WERI-Rb-1 (cell line): ENCODE results near the gene CTSS.
A peak's percentile ranks its signal among the peaks of the same experiment; 100 is the strongest.

Experiments
- DNase-seq: peaks from one replicate; pipeline ENCODE4 v3.0.0-alpha.2; 2020
- H3K27ac ChIP-seq: fragments of 250-450 bp; sonication (Bioruptor Pico); 2 replicates; pipeline ENCODE4 v1.5.1; 2020; ENCODE audit warnings: mild to moderate bottlenecking, moderate library complexity
- H3K27me3 ChIP-seq: fragments of 250-450 bp; sonication (Bioruptor Pico); 2 replicates; pipeline ENCODE4 v1.5.1; 2021; ENCODE audit warnings: mild to moderate bottlenecking, low read depth, moderate library complexity; ENCODE audit not compliant: insufficient read depth, severe bottlenecking
- H3K36me3 ChIP-seq: fragments of 250-450 bp; sonication (Bioruptor Pico); 2 replicates; pipeline ENCODE4 v1.5.1; 2020; ENCODE audit warnings: mild to moderate bottlenecking, moderate library complexity
- H3K4me3 ChIP-seq: 2 replicates; pipeline ENCODE4 v1.5.1; 2011; ENCODE audit warnings: low read depth, mild to moderate bottlenecking, control low read depth, low read length
- H3K9me3 ChIP-seq: fragments of 250-450 bp; sonication (Bioruptor Pico); 2 replicates; pipeline ENCODE4 v1.5.1; 2021; ENCODE audit warnings: mild to moderate bottlenecking, moderate library complexity; ENCODE audit not compliant: severe bottlenecking
- CTCF ChIP-seq: IDR thresholded peaks from 2 replicates; pipeline ENCODE4 v1.5.1; 2011; ENCODE audit warnings: low read depth, mild to moderate bottlenecking, control low read depth, inconsistent platforms, low read length

The CTSS gene

GRCh38 chr1:150708595-150708994 lies 57.0 kb downstream of the CTSS start:
- TF ChIP-seq CTCF: no peak
- Histone ChIP-seq H3K4me3 (no peak overlapping the region), H3K27ac (no peak overlapping the region), H3K36me3 (no peaks in the 10 kb centered on the region), H3K9me3 (no peaks in the 10 kb centered on the region), H3K27me3 (no peaks in the 10 kb centered on the region)
- no peak for DNase-seq

- Histone ChIP-seq H3K36me3 (no peaks in the 10 kb centered on the region), H3K9me3 (no peaks in the 10 kb centered on the region), H3K4me3 (no peak overlapping the region), H3K27ac (no peak overlapping the region), H3K27me3 (no peaks in the 10 kb centered on the region)
- TF ChIP-seq CTCF: no peak
- DNase-seq: no peak
Observed at GRCh38 chr1:150706091-150706490, 59.5 kb downstream of the CTSS start.

GRCh38 chr1:150703427-150703826 lies 62.2 kb downstream of the CTSS start:
- DNase-seq: no peak
- H3K4me3 ChIP-seq: no peak overlapping the region
- no peaks in the 10 kb centered on the region for H3K27me3 ChIP-seq
- H3K27ac ChIP-seq: no peak overlapping the region
- H3K36me3 ChIP-seq: no peaks in the 10 kb centered on the region
- H3K9me3 ChIP-seq: no peaks in the 10 kb centered on the region
- no peak for TF ChIP-seq CTCF

- H3K27me3 ChIP-seq: no peaks in the 10 kb centered on the region
- DNase-seq: peak; percentile 100
- TF ChIP-seq CTCF: peak; percentile 38; the same call in 1 of the 2 replicates
- peaks cover 25% of the 10 kb centered on the region for H3K36me3 ChIP-seq
- peak within 1 kb of the TSS; percentile 68 for H3K27ac ChIP-seq
- no peaks in the 10 kb centered on the region for H3K9me3 ChIP-seq
- peak within 1 kb of the TSS; percentile 63 for H3K4me3 ChIP-seq
Observed at GRCh38 chr1:150696995-150697927, 68.3 kb downstream of the CTSS start, which contains the start of gene GOLPH3L. TSS of gene GOLPH3L (minus strand) at chr1:150697154. CDS start at chr1:150694838, 2,316 bp downstream.

GRCh38 chr1:150696590-150696989 lies 69.0 kb downstream of the CTSS start:
- Histone ChIP-seq H3K27ac (peak overlapping the region; percentile 68), H3K9me3 (no peaks in the 10 kb centered on the region), H3K36me3 (peaks cover 32% of the 10 kb centered on the region), H3K4me3 (peak overlapping the region; percentile 63), H3K27me3 (no peaks in the 10 kb centered on the region)
- TF ChIP-seq CTCF: no peak
- DNase-seq: no peak
